Omental fat pad (tissue), 4 donors: ENCODE results near the gene KIF26B. TPM values are rescaled to one million over a fixed set of nuclear protein-coding genes. Genes with fewer than 3 reads are reported as not detected.

ENCODE experiments used
- ATAC-seq: fragments of 150-250 bp; one replicate; pipeline ENCODE4 v1.9.1; 2016; ENCODE audit warnings: mild to moderate bottlenecking, moderate library complexity; ENCODE audit not compliant: low FRiP score
- DNase-seq: peaks from one replicate; pipeline ENCODE4 v3.0.0-alpha.2; 2019; ENCODE audit warnings: low spot score
- CTCF ChIP-seq, 3 donors: fragments of 450-650 bp; IDR thresholded peaks; one replicate each; pipeline ENCODE4 v1.5.1; 2016 to 2017; ENCODE audit warnings: antibody characterized with exemption in 3 of 3, mild to moderate bottlenecking in 3 of 3, moderate library complexity in 2 of 3
- total RNA-seq, 4 donors: library from RNA; depleted of rRNA; stranded (reverse); fragments of >200 nt; gene quantifications; one replicate each; pipeline ENCODE4 v1.1.0, GENCODE V29; 2016

KIF26B gene
- total RNA-seq, 4 donors from 2014 or later, result 0.13 to 0.96 (median 0.39) TPM

- no peak for TF ChIP-seq CTCF (IDR thresholded peaks at IDR 0.05)
- DNase-seq (no peak), ATAC-seq (no peak)
Observed at GRCh38 chr1:245111073-245111472, 43.7 kb upstream of the KIF26B start.

GRCh38 chr1:245113649-245114048, 41.1 kb upstream of the KIF26B start:
- no peak for ATAC-seq
- no peak for TF ChIP-seq CTCF (IDR thresholded peaks at IDR 0.05)

GRCh38 chr1:245116131-245116530, 38.7 kb upstream of the KIF26B start:
- DNase-seq, result no peak
- ATAC-seq, result no peak
- TF ChIP-seq CTCF (IDR thresholded peaks at IDR 0.05), result no peak

More at GRCh38 chr1:245113649-245114048, 41.1 kb upstream of the KIF26B start:
- DNase-seq, result no peak

GRCh38 chr1:245116751-245117150, 38.0 kb upstream of the KIF26B start:
- DNase-seq (no peak), ATAC-seq (no peak)
- TF ChIP-seq CTCF (IDR thresholded peaks at IDR 0.05), result no peak

GRCh38 chr1:245118066-245118465, 36.7 kb upstream of the KIF26B start:
- ATAC-seq (no peak), DNase-seq (no peak)
- TF ChIP-seq CTCF (IDR thresholded peaks at IDR 0.05), result no peak

- no peak for TF ChIP-seq CTCF (IDR thresholded peaks at IDR 0.05)
- DNase-seq (no peak), ATAC-seq (no peak)
Observed at GRCh38 chr1:245118806-245119205, 36.0 kb upstream of the KIF26B start.

GRCh38 chr1:245121523-245121922, 33.3 kb upstream of the KIF26B start:
- ATAC-seq, result no peak
- no peak for DNase-seq

More at GRCh38 chr1:245121523-245121922, 33.3 kb upstream of the KIF26B start:
- TF ChIP-seq CTCF (IDR thresholded peaks at IDR 0.05), result no peak
